ENCODE data around the gene CREB3.

The CREB3 gene, protein sequence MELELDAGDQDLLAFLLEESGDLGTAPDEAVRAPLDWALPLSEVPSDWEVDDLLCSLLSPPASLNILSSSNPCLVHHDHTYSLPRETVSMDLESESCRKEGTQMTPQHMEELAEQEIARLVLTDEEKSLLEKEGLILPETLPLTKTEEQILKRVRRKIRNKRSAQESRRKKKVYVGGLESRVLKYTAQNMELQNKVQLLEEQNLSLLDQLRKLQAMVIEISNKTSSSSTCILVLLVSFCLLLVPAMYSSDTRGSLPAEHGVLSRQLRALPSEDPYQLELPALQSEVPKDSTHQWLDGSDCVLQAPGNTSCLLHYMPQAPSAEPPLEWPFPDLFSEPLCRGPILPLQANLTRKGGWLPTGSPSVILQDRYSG

DNA sequence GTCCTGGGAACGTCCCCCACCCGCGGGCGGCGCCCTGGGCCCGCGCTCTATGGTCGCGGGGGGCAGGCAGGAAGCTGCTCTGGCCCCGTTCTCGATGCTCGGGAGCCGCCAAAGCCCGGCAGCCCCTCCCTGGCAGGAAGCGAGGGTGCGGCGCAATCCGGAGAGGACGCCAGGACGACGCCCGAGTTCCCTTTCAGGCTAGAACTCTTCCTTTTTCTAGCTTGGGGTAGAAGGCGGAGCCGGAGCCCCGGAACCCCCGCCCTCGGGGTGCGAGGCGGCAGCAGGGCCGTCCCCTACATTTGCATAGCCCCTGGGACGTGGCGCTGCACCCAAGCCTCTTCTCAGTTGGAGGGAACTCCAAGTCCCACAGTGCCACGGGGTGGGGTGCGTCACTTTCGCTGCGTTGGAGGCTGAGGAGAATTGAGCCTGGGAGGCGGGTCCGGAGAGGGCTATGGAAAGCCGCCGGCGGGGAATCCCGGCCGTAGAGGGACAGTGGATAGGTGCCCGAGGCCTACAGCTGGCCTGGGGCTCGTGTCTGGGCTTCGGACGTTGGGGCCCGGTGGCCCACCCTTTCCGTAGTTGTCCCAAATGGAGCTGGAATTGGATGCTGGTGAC, at the start of gene CREB3, which contains the start of gene TLN1:
TSS of gene CREB3 (plus strand) at position 482 of the 615 bp plus-strand sequence. CDS start at position 589, 107 bp downstream.
TSS of gene TLN1 (minus strand) at position 11 of the 615 bp plus-strand sequence. CDS start 6,501 bp downstream, outside the sequence.
- DNase-seq (ENCODE audit: low read depth), result peak; percentile 99

DNA sequence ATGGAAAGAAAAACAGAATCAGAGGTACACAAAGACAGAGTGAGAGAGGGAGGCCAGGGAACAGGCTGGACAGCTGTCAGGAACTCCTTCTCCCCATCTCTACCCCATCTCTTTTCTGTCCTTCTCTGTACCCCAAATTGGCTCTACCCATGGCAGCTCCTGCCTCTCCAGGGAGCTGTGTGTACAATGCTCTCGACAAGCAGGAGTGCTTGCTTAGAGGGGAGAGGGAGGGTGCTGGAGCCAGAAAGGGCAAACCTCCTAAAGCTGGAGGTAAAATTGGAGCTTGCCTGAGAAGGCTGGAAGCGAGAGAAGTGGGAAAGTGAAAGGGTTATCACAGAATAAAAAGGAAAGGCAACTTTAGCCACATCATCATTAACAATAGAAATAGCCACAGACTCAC, 49.1 kb upstream of the CREB3 start:
- no peak for DNase-seq (ENCODE audit: low read depth)

DNA sequence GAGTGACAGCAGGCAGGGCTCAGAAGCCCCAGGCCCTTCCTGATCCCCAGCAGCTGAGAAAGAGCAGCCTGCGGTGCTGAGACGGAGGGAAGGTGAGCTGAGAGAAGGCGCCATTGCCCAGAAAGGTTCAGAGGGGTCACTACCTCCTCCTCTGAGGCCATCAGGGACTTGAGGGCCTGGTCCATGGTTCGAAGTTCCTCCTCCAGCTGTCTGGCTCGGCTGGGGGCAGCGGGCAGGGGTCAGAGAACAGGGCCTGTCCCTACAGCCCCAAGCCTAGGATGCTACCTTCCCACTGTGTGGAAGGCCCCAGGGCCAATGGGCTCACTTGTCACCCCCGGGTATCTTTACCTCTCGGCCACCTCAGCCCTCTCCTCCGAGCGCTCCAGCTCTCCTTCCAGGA, 47.5 kb upstream of the CREB3 start:
- DNase-seq (ENCODE audit: low read depth), result no peak

DNA sequence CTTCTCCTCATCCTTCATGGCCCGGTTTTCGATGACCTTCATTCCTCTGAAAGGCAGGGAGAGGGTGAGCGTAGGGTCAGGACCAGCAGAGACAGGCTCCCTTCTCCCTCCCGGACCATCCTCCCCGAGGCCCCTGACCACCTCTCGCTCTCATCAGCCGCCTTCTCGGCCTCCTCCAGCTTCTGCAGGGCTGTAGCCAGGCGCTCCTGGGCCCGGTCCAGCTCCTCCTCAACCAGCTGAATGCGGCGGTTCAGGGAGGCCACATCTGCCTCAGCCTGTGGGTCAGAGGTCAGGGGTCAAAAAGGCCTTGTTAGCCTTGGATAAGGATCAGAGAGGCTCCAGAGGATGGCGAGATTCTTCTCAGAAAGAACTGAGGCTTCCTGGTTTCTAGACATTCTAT, 47.0 kb upstream of the CREB3 start:
- no peak for DNase-seq (ENCODE audit: low read depth)

DNA sequence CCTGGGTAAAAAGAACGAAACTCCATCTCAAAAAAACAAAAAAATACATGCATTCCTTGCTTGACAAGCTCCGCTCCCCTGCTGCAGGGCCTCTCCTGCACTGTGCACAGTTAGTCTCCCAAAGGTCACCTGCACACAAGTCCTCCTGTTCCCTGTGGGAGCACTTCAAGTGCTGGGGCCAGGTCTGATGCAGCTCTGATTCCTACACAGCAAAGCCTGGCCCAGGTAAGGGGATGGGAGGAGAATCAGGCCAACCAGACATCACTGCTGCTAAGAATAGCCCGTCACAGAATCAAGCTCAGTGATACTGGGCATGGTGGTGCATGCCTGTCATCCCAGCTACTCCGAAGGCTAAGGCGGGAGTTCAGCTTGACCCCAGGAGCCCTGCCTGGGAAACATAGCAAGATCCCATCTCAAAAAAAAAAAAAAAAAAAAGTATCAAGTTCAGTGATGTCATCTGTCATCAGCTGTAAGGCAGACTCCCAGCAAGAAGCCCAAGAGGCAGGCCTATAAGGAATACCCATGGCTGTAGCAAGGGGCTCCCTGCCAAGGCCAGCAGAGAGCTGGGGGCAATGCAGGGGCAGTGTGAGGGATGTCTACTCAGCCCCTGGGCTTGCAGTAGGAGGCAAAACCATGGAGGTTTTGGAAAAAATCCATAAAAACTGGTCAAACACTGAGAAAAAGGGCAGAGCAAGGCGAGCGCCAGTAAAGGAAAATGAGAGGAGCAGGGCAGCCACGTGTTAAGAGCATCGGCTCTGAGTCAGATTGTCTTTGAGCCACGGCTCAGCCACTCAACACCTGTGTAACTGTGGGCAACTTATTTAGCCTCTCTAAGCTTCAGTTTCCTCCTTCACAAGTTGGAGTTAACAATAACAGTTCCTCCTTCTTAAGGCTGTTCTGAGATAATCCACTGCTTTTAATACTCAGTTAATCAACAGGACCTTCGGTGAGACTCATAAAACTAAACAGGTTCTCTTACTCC, 46.0 kb upstream of the CREB3 start:
- DNase-seq (ENCODE audit: low read depth), result peak; percentile 47

DNA sequence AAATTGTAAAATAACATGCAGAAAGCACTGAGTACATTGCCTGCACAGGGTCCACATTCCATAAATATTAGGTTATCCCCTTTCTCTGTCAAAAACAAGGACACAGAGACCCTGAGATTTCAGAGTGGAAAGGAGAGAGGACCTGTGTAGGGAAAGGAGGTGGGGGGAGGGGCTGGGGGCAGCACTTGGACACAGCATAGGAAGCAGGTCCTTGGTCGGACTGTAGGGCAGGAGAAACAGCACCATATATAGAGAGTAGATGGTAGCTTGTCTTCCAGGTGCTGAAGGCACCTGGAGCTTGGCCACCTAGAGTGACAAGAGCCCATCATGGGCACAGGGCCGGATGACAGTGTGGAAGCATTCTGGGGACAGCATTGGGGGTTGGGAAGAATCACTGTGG, 45.2 kb upstream of the CREB3 start:
- no peak for DNase-seq (ENCODE audit: low read depth)

DNA sequence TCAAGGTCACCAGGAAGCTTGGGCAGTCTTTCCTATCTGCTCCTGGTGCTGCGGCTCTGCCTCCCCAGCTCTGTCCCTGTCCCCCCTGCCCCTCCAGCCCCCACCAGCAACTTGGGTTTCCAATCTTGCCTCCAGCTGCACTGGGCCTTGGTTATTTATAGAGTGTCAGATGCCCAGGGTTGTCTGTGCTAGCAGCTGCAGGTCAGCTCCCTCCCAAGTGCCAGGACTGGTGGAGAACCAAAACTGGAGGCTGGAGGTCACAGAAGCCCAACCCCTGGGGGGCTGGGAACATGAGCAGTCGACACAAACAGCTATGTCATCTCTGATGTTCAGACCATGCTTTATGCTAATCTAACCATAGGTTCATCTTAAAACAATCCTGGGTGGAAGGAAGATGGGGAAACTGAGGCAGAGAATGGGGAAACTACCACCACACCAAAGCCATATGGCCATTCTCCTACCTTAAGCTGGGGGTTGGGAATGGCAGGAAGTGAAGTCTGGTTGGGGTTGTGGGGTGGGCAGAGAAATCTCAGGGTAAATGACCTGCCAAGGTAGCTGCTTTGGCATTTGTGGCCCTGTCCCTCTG, 44.4 kb upstream of the CREB3 start:
- DNase-seq (ENCODE audit: low read depth), result no peak

DNA sequence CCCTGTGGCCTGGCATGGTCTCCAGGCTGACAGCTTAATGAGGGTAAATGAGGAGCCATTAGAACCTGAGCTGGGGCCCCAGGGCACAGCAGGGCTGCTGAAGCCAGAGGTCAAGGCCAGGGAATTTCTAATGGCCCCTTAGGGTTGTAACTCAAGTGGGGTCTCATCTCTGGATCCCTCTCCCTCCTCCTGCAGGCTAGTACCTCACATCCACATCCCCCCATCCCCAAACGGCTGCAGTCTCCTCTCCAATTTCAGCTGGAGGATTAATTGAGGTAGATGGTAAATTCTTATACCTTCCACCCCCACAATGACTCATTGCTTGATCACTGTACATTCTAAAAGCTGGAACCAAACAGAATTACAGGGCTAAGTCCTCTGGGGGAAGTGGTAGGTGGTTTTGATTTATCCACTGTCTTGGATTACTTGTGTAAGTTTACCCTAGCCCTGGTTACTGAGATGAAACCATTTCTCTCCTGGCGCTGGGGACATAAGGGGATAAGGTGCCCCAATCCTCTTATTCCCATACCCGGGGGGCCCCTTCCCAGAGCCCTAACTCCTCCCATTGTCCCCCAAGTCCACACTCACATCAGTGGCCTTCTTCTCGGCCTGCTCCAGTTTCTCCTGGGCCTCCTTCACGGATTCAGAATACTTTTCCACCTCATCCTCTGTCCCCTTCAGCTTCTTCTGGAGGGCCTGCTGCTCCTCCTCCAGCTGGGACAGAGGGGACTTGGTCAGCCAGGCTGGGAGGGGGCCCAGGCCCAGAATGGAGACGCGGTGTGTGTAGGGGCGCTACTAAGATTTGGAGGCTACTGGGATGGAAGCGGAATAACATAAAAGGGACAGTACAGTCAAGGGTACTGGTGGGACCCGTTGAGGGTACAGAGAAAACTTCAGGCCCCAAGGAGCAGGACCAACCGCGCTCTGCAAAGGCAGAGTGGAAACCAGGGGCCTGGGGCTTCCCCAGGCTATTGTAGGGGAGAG, 43.6 kb upstream of the CREB3 start:
- peak; percentile 74 for DNase-seq (ENCODE audit: low read depth)

DNA sequence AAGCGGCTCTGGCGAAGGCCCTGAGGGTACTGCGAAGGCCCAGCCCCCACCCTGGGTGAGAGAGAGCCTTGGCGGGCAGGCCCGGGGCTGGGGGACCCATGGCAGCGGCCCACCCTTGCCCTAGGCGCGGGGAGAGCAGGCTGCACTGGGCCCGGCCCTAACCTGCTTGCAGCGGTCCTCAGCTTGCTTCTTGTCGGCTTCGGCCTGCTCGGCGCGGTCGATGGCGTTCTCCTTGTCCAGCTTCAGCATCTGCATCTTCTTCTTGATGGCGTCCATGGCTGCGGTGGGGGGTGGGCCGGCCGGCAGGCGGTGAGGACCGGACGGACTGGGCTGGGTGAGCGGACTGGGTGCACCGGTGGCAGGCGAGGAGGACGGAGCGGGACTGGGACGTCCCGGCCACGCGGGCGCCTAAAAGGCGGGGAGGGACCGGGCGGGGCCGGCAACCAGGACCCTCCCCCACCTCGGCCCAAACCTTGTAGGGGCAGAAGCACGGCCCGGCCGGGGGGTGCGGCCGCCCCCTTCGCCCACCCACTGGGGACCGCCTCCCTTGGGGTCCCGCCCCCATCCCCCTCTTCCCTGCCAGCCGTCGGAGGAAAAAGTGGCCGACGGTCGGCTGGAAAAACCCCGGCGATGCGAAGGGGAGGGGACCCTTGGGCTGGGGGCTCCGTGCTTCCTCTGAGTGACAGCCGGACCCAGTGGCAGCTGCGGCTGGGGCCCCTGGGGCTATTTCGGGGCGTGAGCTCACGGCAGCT, 42.7 kb upstream of the CREB3 start, which contains the start of gene TPM2:
TSS of gene TPM2 (minus strand) at position 384 of the 752 bp plus-strand sequence. CDS start at position 276, 108 bp downstream.
- peak; percentile 90 for DNase-seq (ENCODE audit: low read depth)

DNA sequence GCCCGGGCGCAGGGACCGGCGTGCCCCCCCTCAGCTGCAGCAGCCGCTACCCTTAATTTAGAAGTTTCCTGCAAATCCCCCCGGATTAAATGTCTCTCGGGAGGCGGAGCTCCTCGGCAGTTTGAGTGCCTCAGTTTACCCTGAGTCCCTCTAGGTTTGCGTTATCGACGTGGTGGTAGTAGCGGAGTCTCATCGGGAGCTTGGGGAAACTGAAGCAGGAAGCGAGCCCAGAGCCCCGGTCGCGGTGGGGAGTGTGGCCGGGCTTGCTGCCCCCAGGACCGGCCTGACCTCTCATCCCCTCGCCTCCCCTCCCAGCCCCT, 42.2 kb upstream of the CREB3 start:
- DNase-seq (ENCODE audit: low read depth), result no peak

DNA sequence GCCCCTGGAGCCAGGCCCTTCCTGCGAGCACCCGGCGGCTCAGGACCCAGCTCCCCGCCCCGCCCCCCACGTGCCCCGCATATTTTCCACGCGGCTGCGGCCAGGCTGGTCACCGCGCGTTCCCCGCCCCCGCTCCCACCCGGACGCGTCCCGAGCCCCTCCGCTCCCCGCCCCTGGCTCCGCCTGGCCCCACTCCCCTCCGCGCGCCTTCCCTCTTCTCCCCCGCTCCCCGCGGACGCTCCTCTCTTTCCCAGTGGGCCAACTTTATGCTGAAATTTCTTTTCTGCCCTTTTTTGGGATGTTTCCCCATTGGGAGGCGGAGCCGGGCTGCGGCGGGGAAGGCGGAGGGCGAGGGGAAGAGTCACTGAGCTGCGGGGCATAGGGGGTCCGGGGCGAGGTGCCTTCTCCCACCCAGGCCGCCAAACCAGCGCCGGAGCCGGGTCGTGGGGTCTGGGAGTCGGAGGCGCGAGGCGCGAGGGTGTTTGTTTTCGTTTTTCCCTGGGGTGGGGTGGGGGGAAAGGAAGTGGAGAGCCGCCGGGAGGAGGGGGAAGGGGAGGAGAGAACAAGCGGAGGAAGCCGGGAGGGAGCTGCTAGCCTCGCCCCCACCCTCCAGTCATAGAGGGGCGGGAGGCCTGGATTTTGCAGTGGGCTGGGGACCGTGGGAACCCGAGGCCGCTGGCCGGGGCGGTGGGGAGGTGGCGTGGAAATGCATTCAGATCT, 41.7 kb upstream of the CREB3 start:
- peak; percentile 83 for DNase-seq (ENCODE audit: low read depth)

DNA sequence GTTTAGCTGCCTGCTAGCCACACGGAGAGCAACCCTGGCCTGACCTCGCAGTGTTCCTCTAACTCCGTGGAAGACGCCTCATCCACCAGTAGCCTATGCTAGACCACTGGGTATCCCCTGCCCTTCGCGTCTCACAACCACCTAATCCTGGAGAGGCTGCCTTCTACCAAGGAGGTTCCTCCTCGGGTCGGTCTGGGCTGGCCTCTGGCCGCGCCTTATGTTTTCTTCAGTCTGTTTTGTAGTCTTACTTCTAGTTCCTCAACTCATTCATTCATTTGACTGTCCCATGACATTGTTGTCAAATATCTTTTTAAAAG, 41.2 kb upstream of the CREB3 start:
- DNase-seq (ENCODE audit: low read depth), result no peak

DNA sequence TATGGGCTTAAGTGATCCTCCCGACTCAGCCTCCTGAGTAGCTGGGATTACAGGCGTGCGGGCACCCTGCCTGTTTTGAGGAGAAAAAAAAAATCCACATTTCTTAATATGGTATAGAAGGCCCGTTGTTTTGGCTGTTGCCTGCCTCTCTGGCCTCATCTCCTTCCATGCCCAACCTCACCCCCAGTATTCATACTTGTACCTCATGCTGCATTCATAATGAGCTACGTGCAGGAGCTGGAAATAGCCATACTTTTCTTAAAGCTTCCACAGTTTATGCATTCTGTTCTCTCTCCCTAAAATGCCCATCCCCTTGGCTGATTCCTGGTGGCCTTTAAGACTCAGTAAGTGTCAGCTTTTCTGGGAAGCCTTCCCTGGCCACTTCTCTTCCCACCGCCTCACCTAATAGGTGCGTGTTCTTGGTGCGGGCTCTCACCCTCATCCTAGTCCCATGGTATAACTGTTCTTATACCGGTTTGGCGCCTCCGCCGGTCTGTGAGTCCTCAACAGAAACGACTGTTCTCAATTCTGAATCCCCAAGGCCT, 40.6 kb upstream of the CREB3 start:
- no peak for DNase-seq (ENCODE audit: low read depth)

DNA sequence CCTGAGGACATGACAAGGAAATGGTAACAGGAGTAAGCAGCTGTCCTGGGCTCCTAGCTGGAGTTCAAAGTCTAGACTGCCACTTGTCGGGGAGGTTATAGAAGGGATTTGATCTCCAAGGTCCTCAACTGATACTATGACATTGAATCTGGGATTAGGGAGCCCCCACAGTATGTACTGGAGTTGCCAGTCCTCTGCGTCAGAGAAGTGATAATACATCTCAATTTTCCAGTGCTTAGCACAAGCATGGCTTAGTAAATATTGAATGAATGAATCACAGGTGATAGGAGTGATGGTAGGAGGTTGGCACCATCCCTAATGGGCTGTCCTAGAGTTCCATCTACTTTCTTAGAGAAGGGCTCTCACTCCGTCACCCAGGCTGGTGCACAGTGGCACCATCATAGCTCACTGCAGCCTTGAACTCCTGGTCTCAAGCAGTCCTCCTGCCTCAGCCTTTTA, 36.5 kb upstream of the CREB3 start:
- DNase-seq (ENCODE audit: low read depth), result no peak

DNA sequence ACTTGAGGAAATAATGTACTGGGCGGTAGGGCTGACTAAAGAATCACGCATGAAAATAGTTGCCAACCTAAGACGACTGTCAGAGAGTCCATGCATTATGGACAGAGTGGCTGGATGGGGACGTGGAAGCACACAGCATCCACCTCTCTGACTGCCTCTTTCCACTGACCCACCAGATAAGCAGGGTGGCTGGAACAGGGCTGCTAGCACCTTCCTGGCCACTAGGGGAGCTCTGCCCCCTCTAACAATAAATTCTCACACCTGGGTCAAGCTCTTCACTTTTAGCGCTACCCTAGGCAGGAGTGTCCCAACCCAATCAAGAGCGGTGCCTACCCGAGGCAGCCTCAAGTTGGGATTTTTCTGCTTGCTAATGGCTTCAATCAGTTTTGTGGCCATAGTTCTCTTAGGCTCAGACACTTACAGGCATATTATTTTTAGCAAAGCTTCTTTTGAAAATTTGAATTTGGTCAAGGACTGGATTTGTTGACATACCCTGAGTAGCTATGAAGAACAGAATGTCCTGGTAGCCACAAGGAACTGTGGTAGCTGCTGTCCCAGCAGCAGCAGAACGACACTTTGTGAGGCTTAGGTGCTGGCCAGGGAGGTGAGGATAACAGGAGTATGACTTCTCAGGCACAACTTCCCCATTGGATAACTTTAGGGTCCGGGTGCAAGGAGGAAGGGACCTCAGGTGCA, 35.8 kb upstream of the CREB3 start:
- peak; percentile 31 for DNase-seq (ENCODE audit: low read depth)

DNA sequence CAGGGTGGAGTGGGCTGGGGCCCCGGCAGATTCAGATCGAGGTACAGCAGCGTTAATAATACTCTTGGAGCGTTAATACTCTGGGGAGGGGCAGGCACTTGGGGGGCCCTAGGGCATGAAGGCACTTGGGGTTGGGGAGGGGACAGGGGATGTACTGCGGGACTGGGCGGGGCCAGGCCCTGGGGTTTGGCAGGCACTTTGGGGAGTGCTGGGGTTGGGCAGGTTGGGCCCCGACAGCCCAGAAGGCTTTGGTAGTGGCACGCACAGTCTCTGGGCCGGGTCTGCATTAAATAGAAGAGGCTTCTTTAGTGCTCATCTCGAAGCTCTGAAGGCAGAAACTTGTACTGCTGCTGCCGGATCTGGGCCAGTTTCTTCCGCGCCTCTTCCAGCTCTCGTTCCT, 35.0 kb upstream of the CREB3 start:
- no peak for DNase-seq (ENCODE audit: low read depth)

DNA sequence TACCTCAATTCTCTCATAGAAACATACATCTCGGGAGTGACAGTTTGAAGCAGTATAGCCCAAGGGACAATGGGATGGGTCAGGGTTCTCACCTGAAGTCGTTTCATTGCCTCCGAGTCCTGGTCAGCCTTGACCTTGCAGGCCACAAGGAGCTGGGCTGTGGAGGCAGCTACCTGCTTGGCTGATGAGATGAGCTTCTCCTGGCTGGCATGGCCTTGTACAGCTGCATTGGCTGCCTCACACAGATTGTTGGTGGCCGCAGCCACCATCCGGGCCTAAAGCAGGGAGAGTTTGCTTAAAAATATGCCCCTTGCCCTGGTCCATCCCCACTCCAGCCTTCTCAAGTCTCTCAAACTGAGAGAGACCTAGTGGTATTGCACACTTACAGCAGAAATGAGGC, 34.2 kb upstream of the CREB3 start:
- no peak for DNase-seq (ENCODE audit: low read depth)

DNA sequence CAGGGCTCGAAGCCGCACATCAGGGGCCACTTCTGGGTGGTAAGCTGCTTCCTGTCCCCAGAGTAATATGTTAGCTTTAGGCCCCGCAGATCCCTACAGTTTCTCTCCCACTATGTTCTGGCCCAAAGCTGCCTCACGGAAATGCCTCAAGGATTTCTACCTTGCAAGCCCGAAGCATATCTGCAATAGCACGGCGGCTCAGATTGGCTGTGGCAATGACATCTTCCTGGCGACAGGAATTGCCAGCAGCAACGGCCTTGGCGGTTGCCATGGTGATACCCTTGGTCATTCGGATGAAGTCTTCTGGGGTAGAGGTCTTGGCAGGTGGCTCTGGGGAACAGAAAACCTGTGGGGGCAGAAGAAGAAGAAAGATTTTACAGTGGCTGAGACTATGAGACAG, 32.4 kb upstream of the CREB3 start:
- no peak for DNase-seq (ENCODE audit: low read depth)

DNA sequence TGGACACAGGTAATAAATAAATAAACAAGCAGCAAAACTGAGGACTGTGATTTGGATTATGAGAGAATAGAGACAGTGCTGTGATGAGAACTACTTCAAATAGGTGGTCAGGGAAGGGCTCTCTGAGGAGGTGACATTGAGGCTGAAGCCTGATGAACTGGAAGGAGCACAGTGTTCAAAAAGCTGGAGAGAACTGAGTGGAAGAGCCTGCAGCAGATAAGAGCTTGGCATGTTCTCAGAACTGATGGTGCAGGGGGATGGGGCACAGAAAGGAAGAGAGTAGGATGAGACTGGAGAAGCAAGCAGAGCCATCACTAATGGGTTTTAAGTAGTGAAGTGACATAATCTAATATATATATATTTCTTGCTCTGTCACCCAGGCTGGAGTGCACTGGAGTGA, 31.5 kb upstream of the CREB3 start:
- DNase-seq (ENCODE audit: low read depth), result no peak
